ENCODE measurements around the gene CCNI2. TPM values are rescaled to one million over a fixed set of nuclear protein-coding genes. Genes with fewer than 3 reads are reported as not detected.
A peak's percentile ranks its signal among the peaks of the same experiment; 100 is the strongest.
"Not testable (repeated sequence)": the region's sequence is repeated elsewhere in the genome, so short reads cannot be mapped to it uniquely, and the experiment has no call there.

Gene CCNI2
- total RNA-seq, 1 experiment from 2014 or later = 1.4 TPM

DNA sequence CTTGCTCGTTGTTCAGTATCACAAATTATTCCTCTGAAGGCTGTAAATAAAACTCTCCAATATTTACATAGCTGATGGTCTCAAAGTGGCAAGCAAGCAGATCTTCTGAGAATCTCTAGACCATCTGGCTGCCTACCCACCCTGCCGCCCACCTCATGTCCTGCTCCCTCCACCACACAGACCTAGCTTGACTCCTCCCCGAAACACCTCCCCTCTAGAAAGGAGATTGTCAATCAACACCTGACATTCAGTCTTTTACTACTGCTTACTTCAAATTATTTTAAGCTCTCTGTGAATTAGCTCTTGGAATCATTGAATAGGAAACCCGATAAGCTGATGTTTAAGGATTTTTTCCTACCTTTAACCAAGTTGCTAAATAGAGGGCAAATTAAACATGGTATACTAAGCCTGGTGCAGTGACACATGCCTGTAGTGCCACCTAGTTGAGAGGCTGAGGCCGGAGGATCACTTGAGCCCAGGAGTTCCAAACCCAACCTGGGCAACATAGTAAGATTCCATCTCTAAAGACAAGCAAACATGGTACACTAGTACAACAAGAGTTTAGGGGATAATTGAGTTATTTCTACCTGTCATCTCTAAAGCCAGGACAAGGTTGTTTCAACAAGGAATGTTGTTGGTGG lies 54.9 kb downstream of the CCNI2 start:
- Histone ChIP-seq H3K36me3 (ENCODE audit: control insufficient read depth in 1 of 2, insufficient read depth in 2 of 2, low read length in 2 of 2) (no peaks in the 10 kb centered on the region), H3K27ac (ENCODE audit: low read depth, low read length) (no peak overlapping the region), H3K4me3 (replicated peaks in 1 of 2; ENCODE audit: low read depth in 1 of 2, low read length in 2 of 2) (no peak overlapping the region), H3K9me2 (ENCODE audit: insufficient read depth) (no peaks in the 10 kb centered on the region), H3K9me3 (ENCODE audit: control insufficient read depth in 1 of 2, insufficient read depth in 1 of 2, low read depth in 1 of 2, low read length in 2 of 2) (no peaks in the 10 kb centered on the region), H3K79me2 (ENCODE audit: insufficient read depth, low read length) (no peaks in the 10 kb centered on the region), H4K20me1 (ENCODE audit: insufficient read depth) (no peaks in the 10 kb centered on the region), H2AFZ (ENCODE audit: low read depth, low read length, poor library complexity, severe bottlenecking) (no peak overlapping the region), H3K4me1 (ENCODE audit: control insufficient read depth in 1 of 2, insufficient read depth in 2 of 2, low read length in 2 of 2) (peaks cover 2 to 5% of the 10 kb centered on the region in 2 experiments), H3K27me3 (ENCODE audit: insufficient read depth, low read length) (no peaks in the 10 kb centered on the region), H3K9ac (ENCODE audit: low read length) (no peak overlapping the region), H3K4me2 (ENCODE audit: low read length) (no peak overlapping the region)
- POLR2A ChIA-PET = interaction anchor here (0.7 kb wide), 1 partner anchor 64 kb away, joined by 3 read pairs; no protein-coding TSS in a partner anchor
- no TSS peak for BruUV-seq (replicated peaks)
- ATAC-seq (peak; percentile 68), DNase-seq (ENCODE audit: low read depth, low spot score) (no peak)
- intact Hi-C loops (cut with micrococcal nuclease) = no loop called here
- RAD21 ChIA-PET (ENCODE audit: low non-redundant PET in 1 of 2, low total read pairs in 2 of 2, uncharacterized antibody in 2 of 2, unreplicated experiment in 2 of 2) = interaction anchor here in 1 of 2 experiments (0.9 kb wide), 1 partner anchor 47 kb away, joined by 3 read pairs; no protein-coding TSS in a partner anchor
- CTCF ChIA-PET = interaction anchor here (1.7 to 1.9 kb wide), 2 partner anchors 275 to 296 kb away, joined by 4 to 7 read pairs; no protein-coding TSS in a partner anchor
- TF ChIP-seq RAD21 (IDR thresholded peaks at IDR 0.05; ENCODE audit: low read depth) (peak; percentile 70), CBX3 (IDR thresholded peaks at IDR 0.05; ENCODE audit: low read depth) (no peak), SIN3A (IDR thresholded peaks at IDR 0.05; ENCODE audit: low read depth) (no peak), TCF7L2 (IDR thresholded peaks at IDR 0.05; ENCODE audit: borderline replicate concordance, extremely low read depth, insufficient read depth, insufficient read length) (no peak)
- TF ChIP-seq, protein P1, sequence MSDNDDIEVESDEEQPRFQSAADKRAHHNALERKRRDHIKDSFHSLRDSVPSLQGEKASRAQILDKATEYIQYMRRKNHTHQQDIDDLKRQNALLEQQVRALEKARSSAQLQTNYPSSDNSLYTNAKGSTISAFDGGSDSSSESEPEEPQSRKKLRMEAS (IDR thresholded peaks at IDR 0.05) = no peak
- TF ChIP-seq, protein P2, sequence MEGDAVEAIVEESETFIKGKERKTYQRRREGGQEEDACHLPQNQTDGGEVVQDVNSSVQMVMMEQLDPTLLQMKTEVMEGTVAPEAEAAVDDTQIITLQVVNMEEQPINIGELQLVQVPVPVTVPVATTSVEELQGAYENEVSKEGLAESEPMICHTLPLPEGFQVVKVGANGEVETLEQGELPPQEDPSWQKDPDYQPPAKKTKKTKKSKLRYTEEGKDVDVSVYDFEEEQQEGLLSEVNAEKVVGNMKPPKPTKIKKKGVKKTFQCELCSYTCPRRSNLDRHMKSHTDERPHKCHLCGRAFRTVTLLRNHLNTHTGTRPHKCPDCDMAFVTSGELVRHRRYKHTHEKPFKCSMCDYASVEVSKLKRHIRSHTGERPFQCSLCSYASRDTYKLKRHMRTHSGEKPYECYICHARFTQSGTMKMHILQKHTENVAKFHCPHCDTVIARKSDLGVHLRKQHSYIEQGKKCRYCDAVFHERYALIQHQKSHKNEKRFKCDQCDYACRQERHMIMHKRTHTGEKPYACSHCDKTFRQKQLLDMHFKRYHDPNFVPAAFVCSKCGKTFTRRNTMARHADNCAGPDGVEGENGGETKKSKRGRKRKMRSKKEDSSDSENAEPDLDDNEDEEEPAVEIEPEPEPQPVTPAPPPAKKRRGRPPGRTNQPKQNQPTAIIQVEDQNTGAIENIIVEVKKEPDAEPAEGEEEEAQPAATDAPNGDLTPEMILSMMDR (IDR thresholded peaks at IDR 0.05 in 2 of 3, conservative IDR thresholded peaks at IDR 0.05 in 1 of 3; ENCODE audit: borderline replicate concordance in 1 of 3, insufficient read depth in 1 of 3, low read depth in 2 of 3, low read length in 2 of 3) = peak; percentile 15 to 51 (median 33); a peak in 3 of 6 replicates

- H3K9ac ChIP-seq (ENCODE audit: low read length); ATAC-seq; intact Hi-C loops (cut with micrococcal nuclease); H3K4me3 ChIP-seq (replicated peaks in 1 of 2; ENCODE audit: low read depth in 1 of 2, low read length in 2 of 2); POLR2A ChIA-PET; CTCF ChIA-PET; H3K27me3 ChIP-seq (ENCODE audit: insufficient read depth, low read length); H3K27ac ChIP-seq (ENCODE audit: low read depth, low read length); H3K36me3 ChIP-seq (ENCODE audit: control insufficient read depth in 1 of 2, insufficient read depth in 2 of 2, low read length in 2 of 2); BruUV-seq (replicated peaks); H3K9me2 ChIP-seq (ENCODE audit: insufficient read depth); H3K9me3 ChIP-seq (ENCODE audit: control insufficient read depth in 1 of 2, insufficient read depth in 1 of 2, low read depth in 1 of 2, low read length in 2 of 2); H4K20me1 ChIP-seq (ENCODE audit: insufficient read depth); H3K79me2 ChIP-seq (ENCODE audit: insufficient read depth, low read length); H3K4me2 ChIP-seq (ENCODE audit: low read length); H3K4me1 ChIP-seq (ENCODE audit: control insufficient read depth in 1 of 2, insufficient read depth in 2 of 2, low read length in 2 of 2); DNase-seq (ENCODE audit: low read depth, low spot score); H2AFZ ChIP-seq (ENCODE audit: low read depth, low read length, poor library complexity, severe bottlenecking): not testable (repeated sequence)
- RAD21 ChIA-PET (ENCODE audit: low non-redundant PET in 1 of 2, low total read pairs in 2 of 2, uncharacterized antibody in 2 of 2, unreplicated experiment in 2 of 2) = interaction anchor here in 1 of 2 experiments (0.9 kb wide), 1 partner anchor 48 kb away, joined by 3 read pairs; no protein-coding TSS in a partner anchor
These were observed 55.5 kb downstream of the CCNI2 start for GRCh38 chr5:132802685-132803066.

Other genes starting within 250 kb of the CCNI2 start
- not detected for gene IL5, start 203.9 kb upstream of the CCNI2 start, total RNA-seq (2021; ENCODE audit: unreplicated experiment)
- gene RAD50, start 190.4 kb upstream of the CCNI2 start, total RNA-seq (2021; ENCODE audit: unreplicated experiment) = 43.6 TPM
- not detected for gene IL13, start 89.3 kb upstream of the CCNI2 start, total RNA-seq (2021; ENCODE audit: unreplicated experiment)
- gene IL4, start 73.4 kb upstream of the CCNI2 start, total RNA-seq (2021; ENCODE audit: unreplicated experiment) = not detected
- 12.7 TPM for gene KIF3A, start 9.9 kb upstream of the CCNI2 start, total RNA-seq (2021; ENCODE audit: unreplicated experiment)
- 34.6 TPM for gene SEPTIN8, start 29.8 kb downstream of the CCNI2 start, total RNA-seq (2021; ENCODE audit: unreplicated experiment)
- gene SOWAHA, start 65.9 kb downstream of the CCNI2 start, total RNA-seq (2021; ENCODE audit: unreplicated experiment) = 0.39 TPM
- 9.5 TPM for gene SHROOM1, start 83.2 kb downstream of the CCNI2 start, total RNA-seq (2021; ENCODE audit: unreplicated experiment)
- gene GDF9, start 119.0 kb downstream of the CCNI2 start, total RNA-seq (2021; ENCODE audit: unreplicated experiment) = 0.49 TPM
- 528 TPM for gene UQCRQ, start 119.2 kb downstream of the CCNI2 start, total RNA-seq (2021; ENCODE audit: unreplicated experiment)
- 1.2 TPM for gene LEAP2, start 126.2 kb downstream of the CCNI2 start, total RNA-seq (2021; ENCODE audit: unreplicated experiment)
- 38.6 TPM for gene AFF4, start 216.2 kb downstream of the CCNI2 start, total RNA-seq (2021; ENCODE audit: unreplicated experiment)